HepG2 (cell line): ENCODE data around the gene FGF19. TPM values are rescaled to one million over a fixed set of nuclear protein-coding genes. Genes with fewer than 3 reads are reported as not detected.
A peak's percentile ranks its signal among the peaks of the same experiment; 100 is the strongest.

Source experiments
- ATF1 ChIP-seq: IDR thresholded peaks from 2 replicates; pipeline ENCODE4 v1.6.1; 2016; ENCODE audit warnings: mild to moderate bottlenecking, control low read depth
- ATF2 ChIP-seq: sonication (generic); formaldehyde crosslinking; IDR thresholded peaks from 2 replicates; pipeline ENCODE4 v1.4.0; 2020; ENCODE audit warnings: missing genetic modification reagents
- CSRNP2 ChIP-seq: sonication (generic); formaldehyde crosslinking; conservative IDR thresholded peaks from 2 replicates; pipeline ENCODE4 v1.8.0; 2022; ENCODE audit warnings: low read depth, missing genetic modification reagents
- ETV5 ChIP-seq: IDR thresholded peaks from 2 replicates; pipeline ENCODE4 v1.6.1; 2018; ENCODE audit warnings: missing biosample characterization, missing genetic modification reagents, inconsistent platforms, borderline replicate concordance
- GABPB1 ChIP-seq: IDR thresholded peaks from 2 replicates; pipeline ENCODE4 v1.6.1; 2016; ENCODE audit warnings: mild to moderate bottlenecking, missing genetic modification reagents, moderate library complexity, missing compliant biosample characterization
- GLMP ChIP-seq: sonication (generic); formaldehyde crosslinking; IDR thresholded peaks from 2 replicates; pipeline ENCODE4 v1.9.0; 2021; ENCODE audit warnings: missing genetic modification reagents, mild to moderate bottlenecking, borderline replicate concordance
- MAFK ChIP-seq, 2 experiments: IDR thresholded peaks in 1 of 2; conservative IDR thresholded peaks in 1 of 2; 2 replicates each; pipeline ENCODE4 v1.6.1; 2011; ENCODE audit warnings: improper control_type of control experiment in 2 of 2, low read length in 2 of 2
- MTF1 ChIP-seq: sonication (generic); formaldehyde crosslinking; IDR thresholded peaks from 2 replicates; pipeline ENCODE4 v1.5.0; 2020; ENCODE audit warnings: missing genetic modification reagents
- TAF15 ChIP-seq: fragments of 200-400 bp; formaldehyde crosslinking; IDR thresholded peaks from one replicate; pipeline ENCODE4 v1.6.1; 2018; ENCODE audit warnings: mild to moderate bottlenecking, low read depth, low read length; ENCODE audit not compliant: poor library complexity, severe bottlenecking
- ZFX ChIP-seq: sonication (generic); formaldehyde crosslinking; IDR thresholded peaks from 2 replicates; pipeline ENCODE4 v1.4.0; 2020; ENCODE audit warnings: mild to moderate bottlenecking, low read depth, missing genetic modification reagents, moderate library complexity
- ZNF280D ChIP-seq: sonication (generic); formaldehyde crosslinking; IDR thresholded peaks from 2 replicates; pipeline ENCODE4 v1.5.1; 2020; ENCODE audit warnings: mild to moderate bottlenecking, missing genetic modification reagents
- ZNF460 ChIP-seq: sonication (generic); formaldehyde crosslinking; IDR thresholded peaks from 2 replicates; pipeline ENCODE4 v1.5.1; 2020; ENCODE audit warnings: missing genetic modification reagents, mild to moderate bottlenecking, borderline replicate concordance
- ZNF513 ChIP-seq: sonication (generic); formaldehyde crosslinking; conservative IDR thresholded peaks from 2 replicates; pipeline ENCODE4 v1.5.0; 2020; ENCODE audit warnings: missing genetic modification reagents
- ZNF543 ChIP-seq: sonication (generic); formaldehyde crosslinking; IDR thresholded peaks from 2 replicates; pipeline ENCODE4 v1.4.0; 2020; ENCODE audit warnings: mild to moderate bottlenecking, missing genetic modification reagents
- ZNF740 ChIP-seq: sonication (generic); formaldehyde crosslinking; IDR thresholded peaks from 2 replicates; pipeline ENCODE4 v1.4.0; 2020; ENCODE audit warnings: missing genetic modification reagents
- ZNF83 ChIP-seq: sonication (generic); formaldehyde crosslinking; IDR thresholded peaks from 2 replicates; pipeline ENCODE4 v1.4.0; 2020; ENCODE audit warnings: missing genetic modification reagents, mild to moderate bottlenecking, borderline replicate concordance
- ZNF878 ChIP-seq: sonication (generic); formaldehyde crosslinking; IDR thresholded peaks from 2 replicates; pipeline ENCODE4 v1.8.1; 2023; ENCODE audit warnings: mild to moderate bottlenecking, missing genetic modification reagents, moderate library complexity
- polyA plus RNA-seq, 8 experiments: library from polyadenylated mRNA; depleted of rRNA in 3 of 8; stranded (reverse) in 7 of 8; unstranded in 1 of 8; fragments of >200 nt; fragmentation: Illumina TruSeq in 4 of 8; extraction: Trizol in 4 of 8; gene quantifications; 2 replicates each; pipeline versions ENCODE4 v1.2.1 to v1.2.3, GENCODE V29; 2011 to 2016; ENCODE audit warnings: low read depth in 4 of 8, missing spikeins in 1 of 8, mixed read lengths in 1 of 8; ENCODE audit not compliant: insufficient read depth in 1 of 8
- total RNA-seq, 5 experiments: library from RNA; depleted of rRNA; stranded (reverse); fragments of >200 nt; fragmentation: Illumina TruSeq; extraction: Trizol; gene quantifications; 2 replicates each; pipeline ENCODE4 v1.2.3, GENCODE V29; 2016; ENCODE audit warnings: low read depth in 1 of 5
- TF ChIP-seq, protein P1 (sequence below): sonication (generic); formaldehyde crosslinking; IDR thresholded peaks from 2 replicates; pipeline ENCODE4 v1.9.0; 2021; ENCODE audit warnings: missing genetic modification reagents, mild to moderate bottlenecking, borderline replicate concordance

Gene FGF19
- total and polyA plus RNA-seq, 2 of the 13 experiments (the other 11 are each of a cell fraction or from before 2014, with no cell fraction given), result 0.07 TPM; not detected in 1

- TF ChIP-seq ZNF280D (no peak), ZNF740 (CRISPR knock-in tag) (no peak), TAF15 (no peak), ZNF513 (CRISPR knock-in tag) (no peak), MTF1 (CRISPR knock-in tag) (no peak), GLMP (CRISPR knock-in tag) (no peak), ZNF83 (CRISPR knock-in tag) (no peak), ZNF543 (CRISPR knock-in tag) (0 out of 2 replicates have a peak, but pooled peaks have one; percentile 25), ATF1 (CRISPR knock-in tag) (no peak), GABPB1 (CRISPR knock-in tag) (peak; percentile 88), ZFX (CRISPR knock-in tag) (peak; percentile 87), MAFK (conservative IDR thresholded peaks at IDR 0.05 in 1 of 2, IDR thresholded peaks at IDR 0.05 in 1 of 2; ENCODE audit: low read length in 2 of 2) (no peak), ATF2 (CRISPR knock-in tag) (0 out of 2 replicates have a peak, but pooled peaks have one; percentile 22), CSRNP2 (CRISPR knock-in tag) (no peak), ETV5 (CRISPR knock-in tag) (peak; percentile 94), ZNF460 (CRISPR knock-in tag) (no peak), ZNF878 (CRISPR knock-in tag) (no peak)
- TF ChIP-seq, protein P1, sequence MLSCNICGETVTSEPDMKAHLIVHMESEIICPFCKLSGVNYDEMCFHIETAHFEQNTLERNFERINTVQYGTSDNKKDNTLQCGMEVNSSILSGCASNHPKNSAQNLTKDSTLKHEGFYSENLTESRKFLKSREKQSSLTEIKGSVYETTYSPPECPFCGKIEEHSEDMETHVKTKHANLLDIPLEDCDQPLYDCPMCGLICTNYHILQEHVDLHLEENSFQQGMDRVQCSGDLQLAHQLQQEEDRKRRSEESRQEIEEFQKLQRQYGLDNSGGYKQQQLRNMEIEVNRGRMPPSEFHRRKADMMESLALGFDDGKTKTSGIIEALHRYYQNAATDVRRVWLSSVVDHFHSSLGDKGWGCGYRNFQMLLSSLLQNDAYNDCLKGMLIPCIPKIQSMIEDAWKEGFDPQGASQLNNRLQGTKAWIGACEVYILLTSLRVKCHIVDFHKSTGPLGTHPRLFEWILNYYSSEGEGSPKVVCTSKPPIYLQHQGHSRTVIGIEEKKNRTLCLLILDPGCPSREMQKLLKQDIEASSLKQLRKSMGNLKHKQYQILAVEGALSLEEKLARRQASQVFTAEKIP, result no peak
Observed at GRCh38 chr11:69702239-69702691, 1.6 kb downstream of the FGF19 start (continued).
